NCI-H1694 treated with DMSO at 0.1 percent for 48 hours (cell line): ENCODE results near the gene TMEM181.
A peak's percentile ranks its signal among the peaks of the same experiment; 100 is the strongest.
"Not testable (repeated sequence)": the region's sequence is repeated elsewhere in the genome, so short reads cannot be mapped to it uniquely, and the experiment has no call there.

Experiments
- DNase-seq: peaks from one replicate; lab custom pipeline; 2025; lab: John Stamatoyannopoulos, UW

Gene TMEM181

GRCh38 chr6:158643836-158644230 is 83.9 kb downstream of the TMEM181 start:
- no peak for DNase-seq

GRCh38 chr6:158644231-158645063 is 84.6 kb downstream of the TMEM181 start, which contains the start of gene DYNLT1:
DYNLT1 (minus strand) TSS chr6:158644743; CDS start chr6:158644708, 35 bp downstream.
- peak; percentile 71 for DNase-seq

GRCh38 chr6:158645064-158646022 is 85.5 kb downstream of the TMEM181 start:
- DNase-seq = no peak

- DNase-seq = no peak
Observed at GRCh38 chr6:158646023-158646910, 86.4 kb downstream of the TMEM181 start.

DNA sequence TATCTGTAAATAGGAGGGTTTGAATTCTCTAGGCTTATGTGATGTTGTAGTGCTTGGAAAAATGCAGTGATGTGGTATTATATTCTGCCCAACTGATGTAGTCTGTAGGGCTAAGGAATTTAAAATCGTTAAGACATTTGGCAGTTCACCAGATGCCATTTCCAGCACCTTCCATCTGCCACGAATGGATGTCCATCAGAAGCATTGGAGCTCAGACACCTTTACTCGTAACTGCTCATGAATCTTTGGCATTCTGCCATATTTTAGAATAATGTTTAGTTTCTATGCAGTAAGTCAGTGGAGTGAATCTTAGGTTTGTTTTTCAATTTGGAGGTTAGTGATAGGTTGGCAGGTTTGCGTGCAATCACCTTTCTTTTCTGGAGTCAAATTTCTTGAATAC is 87.6 kb downstream of the TMEM181 start:
- DNase-seq = no peak

DNA sequence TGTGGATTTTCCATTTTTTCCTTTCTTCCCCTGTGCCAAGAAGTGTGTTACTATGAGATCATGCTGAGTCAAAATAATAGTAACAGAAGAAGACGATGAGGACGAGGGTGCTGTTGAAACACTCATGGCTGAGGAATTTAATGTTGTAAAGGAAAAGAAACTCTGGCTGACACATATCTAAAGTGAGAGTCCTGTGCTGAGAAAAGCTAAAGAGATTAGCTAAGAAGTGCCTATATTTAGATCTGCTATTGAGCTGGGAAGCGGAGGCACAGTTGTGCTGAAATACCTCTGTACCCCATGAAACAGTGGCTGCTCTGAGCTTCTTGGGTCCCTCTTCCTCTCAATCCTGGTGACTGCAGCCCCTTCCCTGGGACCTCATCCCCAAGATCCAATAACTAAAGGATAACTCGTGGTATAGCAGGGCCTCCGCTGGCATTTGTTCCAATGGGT is 88.8 kb downstream of the TMEM181 start:
- DNase-seq = no peak

- no peak for DNase-seq
Observed at GRCh38 chr6:158649289-158650143, 89.6 kb downstream of the TMEM181 start, which contains the start of gene SYTL3. SYTL3 (plus strand) TSS chr6:158650054; CDS start chr6:158663269, 13,215 bp downstream.

GRCh38 chr6:158651981-158652737 is 92.3 kb downstream of the TMEM181 start:
- DNase-seq = not testable (repeated sequence)

- DNase-seq = no peak
Observed at GRCh38 chr6:158653577-158654354, 93.9 kb downstream of the TMEM181 start.

- DNase-seq = peak; percentile 30
Observed at GRCh38 chr6:158654498-158654897, 94.6 kb downstream of the TMEM181 start.

DNA sequence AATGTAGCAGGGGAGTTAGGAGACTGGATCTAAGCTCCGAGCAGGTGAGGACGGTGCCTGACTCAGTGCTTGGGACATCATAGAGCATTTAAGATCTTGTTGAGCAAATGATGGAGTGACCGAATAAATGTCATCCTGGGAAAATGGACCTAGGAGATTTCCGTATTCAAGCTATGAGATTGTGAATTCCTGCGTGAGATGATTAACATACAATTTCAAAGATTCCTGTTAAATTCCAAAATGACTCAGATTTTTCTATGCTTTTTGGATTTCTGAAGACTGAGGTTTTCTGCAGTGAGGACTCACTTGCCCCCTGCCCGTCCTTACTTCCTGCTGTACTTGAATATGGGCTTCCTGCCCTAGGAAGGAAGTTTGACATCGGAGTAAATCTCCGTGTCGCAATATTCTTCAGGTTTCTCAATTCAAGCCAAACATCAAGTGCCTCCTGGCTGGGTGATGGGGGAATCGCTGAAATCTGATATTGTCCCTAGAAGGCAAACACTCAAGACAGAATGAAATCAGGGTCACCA is 95.1 kb downstream of the TMEM181 start:
- no peak for DNase-seq

GRCh38 chr6:158655569-158656450 is 95.9 kb downstream of the TMEM181 start:
- DNase-seq = no peak

DNA sequence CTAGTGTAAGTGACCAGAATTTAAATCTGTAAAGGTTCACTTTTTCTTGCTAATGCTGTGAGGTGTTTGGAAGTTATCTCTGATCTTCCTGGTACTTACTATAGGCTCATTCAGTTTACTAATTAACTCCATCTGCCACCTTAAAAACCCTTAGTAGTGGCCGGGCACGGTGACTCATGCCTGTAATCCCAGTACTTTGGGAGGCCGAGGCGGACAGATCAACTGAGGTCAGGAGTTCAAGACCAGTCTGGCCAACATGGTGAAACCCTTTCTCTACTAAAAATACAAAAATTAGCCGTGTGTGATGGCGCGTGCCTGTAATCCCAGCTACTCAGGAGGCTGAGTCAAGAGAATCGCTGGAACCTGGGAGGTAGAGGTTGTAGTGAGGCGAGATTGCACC is 97.1 kb downstream of the TMEM181 start:
- DNase-seq = not testable (repeated sequence)

- DNase-seq = no peak
Observed at GRCh38 chr6:158660333-158660754, 100.5 kb downstream of the TMEM181 start.

DNA sequence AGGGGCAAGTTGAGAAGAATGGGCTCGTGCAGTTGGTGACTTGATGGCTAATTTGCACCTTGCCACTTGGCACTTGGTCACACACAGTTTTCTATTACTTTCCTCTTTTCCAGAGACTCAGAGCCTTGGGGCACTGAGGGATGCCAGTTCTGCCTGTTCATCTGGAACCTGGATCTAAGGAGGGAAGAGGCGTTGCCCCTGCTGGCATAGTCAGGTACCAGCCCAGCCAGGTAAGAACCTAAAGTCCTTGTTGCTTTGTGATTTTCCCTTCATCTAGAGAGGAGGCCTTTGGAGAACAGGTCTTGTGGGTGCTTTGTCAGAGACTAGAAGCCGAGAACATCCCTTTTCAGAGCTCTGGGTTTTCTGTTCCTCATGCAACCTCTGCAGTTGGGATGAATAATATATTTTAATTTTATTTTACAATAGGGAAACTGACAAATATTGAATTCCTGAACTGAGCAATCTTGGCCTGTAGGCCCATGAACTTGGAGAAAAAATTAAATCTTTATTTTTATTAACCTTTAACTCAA is 101.3 kb downstream of the TMEM181 start:
- DNase-seq = no peak

DNA sequence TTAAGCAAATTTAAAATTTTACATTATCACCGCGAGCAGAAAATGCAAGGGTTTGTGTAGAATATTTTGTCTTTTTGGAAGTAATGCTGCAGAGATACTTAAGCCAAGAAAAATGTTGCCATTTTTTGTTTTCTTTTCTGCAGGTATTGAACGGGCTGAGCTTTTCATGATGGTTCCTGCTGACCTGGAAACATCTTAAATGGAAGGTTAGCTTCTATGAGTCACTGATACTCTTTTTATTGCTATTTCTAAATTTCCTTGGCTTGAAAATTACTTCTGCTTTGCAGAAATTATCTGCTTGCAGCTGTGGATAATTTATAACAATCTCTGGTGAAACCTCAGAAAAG is 102.7 kb downstream of the TMEM181 start:
- no peak for DNase-seq

GRCh38 chr6:158662954-158663624 is 103.2 kb downstream of the TMEM181 start:
- no peak for DNase-seq
